ENCODE data around the gene WDR89. TPM values are rescaled to one million over a fixed set of nuclear protein-coding genes. Genes with fewer than 3 reads are reported as not detected.

WDR89 gene
- total RNA-seq, 1 experiment from 2014 or later, result 10.7 TPM

- DNase-seq (ENCODE audit: low read depth in 1 of 2, low spot score in 2 of 2), result peak in 1 of 2 experiments; percentile 4
- no peaks in the 10 kb centered on the region for H3K27me3 ChIP-seq (replicated peaks)
- H3K36me3 ChIP-seq, result no peaks in the 10 kb centered on the region
- H3K9me3 ChIP-seq (replicated peaks), result no peaks in the 10 kb centered on the region
- no peak overlapping the region for H3K27ac ChIP-seq
- no peak overlapping the region for H3K4me3 ChIP-seq
- H3K4me1 ChIP-seq (replicated peaks), result peaks cover 6% of the 10 kb centered on the region; the same call in 1 of the 2 replicates
Observed at GRCh38 chr14:63551332-63551731, 90.3 kb downstream of the WDR89 start.

- H3K9me3 ChIP-seq (replicated peaks), result no peaks in the 10 kb centered on the region
- DNase-seq (ENCODE audit: low read depth in 1 of 2, low spot score in 2 of 2), result no peak
- peaks cover 2% of the 10 kb centered on the region; the same call in 1 of the 2 replicates for H3K36me3 ChIP-seq
- H3K27ac ChIP-seq, result no peak overlapping the region
- H3K27me3 ChIP-seq (replicated peaks), result no peaks in the 10 kb centered on the region
- H3K4me1 ChIP-seq (replicated peaks), result peaks cover 6% of the 10 kb centered on the region
- H3K4me3 ChIP-seq, result no peak overlapping the region
Observed at GRCh38 chr14:63547798-63548335, 93.8 kb downstream of the WDR89 start.

Other genes with a start within 250 kb of the WDR89 start
- 8.7 and 15.6 TPM in 2 replicates for gene PPP2R5E, start 98.5 kb downstream of the WDR89 start, total RNA-seq (2014; rRNA removed; shearing (Covaris generic))
- gene SGPP1, start 86.2 kb upstream of the WDR89 start, total RNA-seq (2014; rRNA removed; shearing (Covaris generic)), result 33.2 and 34.6 TPM in 2 replicates
- 33.8 and 51.8 TPM in 2 replicates for gene SYNE2, start 211.1 kb upstream of the WDR89 start, total RNA-seq (2014; rRNA removed; shearing (Covaris generic))

Data from SJSA1 (cell line).